ENCODE results near the gene CDC42EP5. TPM values are rescaled to one million over a fixed set of nuclear protein-coding genes. Genes with fewer than 3 reads are reported as not detected.

The CDC42EP5 gene
- total and polyA plus RNA-seq, 7 donors: 1.1 to 7.4 (median 5.0) TPM

DNA sequence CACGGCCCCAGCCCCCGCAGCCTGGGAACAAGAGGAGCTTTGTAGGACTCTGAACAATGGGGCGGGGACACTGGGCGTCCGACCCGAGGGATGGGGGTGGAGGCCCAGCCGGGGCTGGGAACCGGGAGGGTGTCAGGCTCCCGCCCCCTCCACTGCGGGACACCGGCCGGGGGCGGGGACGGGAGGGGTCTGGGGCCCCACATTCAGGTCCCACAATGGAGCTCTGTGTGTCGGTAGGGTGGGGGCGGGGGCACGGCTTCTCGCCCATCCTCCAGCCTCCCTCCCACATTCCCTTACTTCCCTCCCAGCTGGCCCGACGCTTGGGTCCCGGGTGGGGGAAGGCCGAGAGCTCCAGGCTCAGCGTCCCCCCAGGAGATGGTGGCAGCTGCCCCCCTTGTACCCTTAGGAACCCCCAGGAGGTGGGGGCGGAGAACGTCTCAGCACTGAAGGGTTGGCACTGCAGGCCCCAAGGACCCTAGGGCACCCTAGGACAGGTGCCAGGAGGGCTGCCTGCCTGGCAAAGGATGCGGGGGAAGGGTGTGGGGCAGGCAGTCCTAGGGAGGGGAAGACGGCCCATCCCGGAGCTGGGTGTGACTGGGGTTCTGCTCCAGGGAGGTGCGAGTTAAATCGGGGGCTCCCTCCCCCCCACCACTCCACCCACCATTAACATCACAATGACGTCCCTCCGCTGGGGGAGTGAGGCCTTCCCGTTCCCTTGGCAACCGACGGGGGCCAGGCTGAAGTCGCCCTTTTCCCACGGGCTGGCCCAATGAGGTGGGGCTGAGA, 52.5 kb downstream of the CDC42EP5 start:
- no peak for DNase-seq
- no peaks in the 10 kb centered on the region for H3K36me3 ChIP-seq (ENCODE audit: insufficient read depth in 1 of 2, low read depth in 1 of 2)
- 1 to 6% (median 6%) methylated on average over 22 to 37 of the region's 37 CpGs for WGBS, 3 donors
- H3K27ac ChIP-seq: no peak overlapping the region
- no peaks in the 10 kb centered on the region for H3K9me3 ChIP-seq
- H3K27me3 ChIP-seq (ENCODE audit: insufficient read depth in 3 of 3, low read length in 2 of 3): peaks cover 0 to 78% (median 21%) of the 10 kb centered on the region in 3 donors
- peak in 1 of 4 donors; percentile 21 for ATAC-seq
- no peaks in the 10 kb centered on the region for H3K4me1 ChIP-seq
- TF ChIP-seq CTCF (IDR thresholded peaks at IDR 0.05): no peak
- intact Hi-C loops (cut with DNase I): no loop called here
- H3K4me3 ChIP-seq: no peak overlapping the region

DNA sequence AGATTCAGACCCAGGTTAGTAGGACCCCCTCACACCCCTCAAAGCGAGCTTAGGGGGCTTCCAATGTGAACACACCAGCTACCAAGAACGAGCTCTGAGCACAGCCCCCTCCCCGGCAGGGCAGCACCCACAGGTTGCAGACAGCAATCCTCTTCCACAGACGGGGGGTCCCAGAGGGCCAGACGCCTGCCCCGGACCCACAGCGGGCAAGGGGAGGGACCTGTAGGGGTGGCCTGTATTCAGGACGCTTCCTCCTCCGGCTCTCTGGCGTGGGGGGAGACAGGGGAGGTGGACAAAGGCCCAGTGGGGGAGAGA, 53.1 kb downstream of the CDC42EP5 start:
- ATAC-seq (no peak), DNase-seq (no peak)
- no peak for TF ChIP-seq CTCF (IDR thresholded peaks at IDR 0.05)
- WGBS, 3 donors: 18 to 19% (median 19%) methylated on average over 9 to 10 of the region's 10 CpGs
- H3K9me3 ChIP-seq: no peaks in the 10 kb centered on the region
- H3K27me3 ChIP-seq (ENCODE audit: insufficient read depth in 3 of 3, low read length in 2 of 3): peaks cover 0 to 82% (median 22%) of the 10 kb centered on the region in 3 donors
- no peaks in the 10 kb centered on the region for H3K36me3 ChIP-seq (ENCODE audit: insufficient read depth in 1 of 2, low read depth in 1 of 2)
- no peak overlapping the region for H3K4me3 ChIP-seq
- intact Hi-C loops (cut with DNase I): no loop called here
- H3K4me1 ChIP-seq: no peaks in the 10 kb centered on the region
- H3K27ac ChIP-seq: no peak overlapping the region

DNA sequence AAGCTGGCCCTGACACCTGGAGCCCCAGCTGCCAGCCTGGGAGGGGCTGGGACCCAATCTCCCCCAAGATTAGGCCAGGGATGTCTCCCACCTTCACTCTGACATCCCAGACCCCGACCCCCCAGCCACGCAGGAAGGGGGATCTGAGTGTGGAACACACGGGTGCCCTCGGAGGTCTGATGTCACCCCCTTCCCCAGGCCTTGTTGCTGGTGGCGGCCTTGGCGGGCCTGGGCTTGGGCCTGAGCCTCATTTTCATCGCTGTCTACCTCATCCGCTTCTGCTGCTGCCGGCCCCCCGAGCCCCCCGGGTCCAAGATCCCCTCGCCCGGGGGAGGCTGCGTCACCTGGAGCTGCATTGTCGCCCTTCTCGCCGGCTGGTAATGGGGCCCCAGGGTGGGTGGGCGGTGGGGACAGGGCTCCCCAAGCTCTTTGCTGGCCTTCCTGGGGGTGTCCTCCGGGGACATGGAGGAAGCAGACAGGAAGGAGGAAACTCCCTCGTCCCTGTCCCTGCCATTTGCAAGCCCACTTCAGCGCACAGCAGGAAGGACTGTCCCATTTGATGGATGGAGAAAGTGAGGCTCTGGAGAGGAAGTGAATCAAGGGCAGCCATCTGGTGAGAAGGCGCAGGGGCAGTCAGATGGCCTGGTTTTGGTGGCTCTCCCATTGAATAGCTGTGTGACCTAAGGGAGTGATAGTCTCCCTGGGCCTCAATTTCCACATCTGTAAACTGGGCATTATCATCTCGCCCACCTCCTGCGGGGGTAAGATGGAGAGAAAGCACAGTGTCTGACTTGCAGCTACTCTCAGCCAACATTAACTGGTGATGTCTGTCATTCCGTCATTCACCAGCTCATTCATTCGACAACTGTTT, 53.9 kb downstream of the CDC42EP5 start:
- 73 to 77% (median 75%) methylated on average over 23 to 26 of the region's 26 CpGs for WGBS, 3 donors
- Histone ChIP-seq H3K36me3 (ENCODE audit: insufficient read depth in 1 of 2, low read depth in 1 of 2) (no peaks in the 10 kb centered on the region), H3K9me3 (no peaks in the 10 kb centered on the region), H3K27me3 (ENCODE audit: insufficient read depth in 3 of 3, low read length in 2 of 3) (peaks cover 0 to 87% (median 26%) of the 10 kb centered on the region in 3 donors), H3K27ac (peak overlapping the region; percentile 9), H3K4me3 (no peak overlapping the region), H3K4me1 (no peaks in the 10 kb centered on the region)
- ATAC-seq: no peak
- no peak for TF ChIP-seq CTCF (IDR thresholded peaks at IDR 0.05)
- DNase-seq: no peak
- intact Hi-C loops (cut with DNase I): no loop called here

- peak overlapping the region; percentile 9 for H3K27ac ChIP-seq
- no peak for ATAC-seq
Measured at GRCh38 chr19:54418030-54418929, 54.8 kb downstream of the CDC42EP5 start.

More at GRCh38 chr19:54418030-54418929, 54.8 kb downstream of the CDC42EP5 start:
- Histone ChIP-seq H3K4me3 (no peak overlapping the region), H3K36me3 (ENCODE audit: insufficient read depth in 1 of 2, low read depth in 1 of 2) (no peaks in the 10 kb centered on the region), H3K4me1 (no peaks in the 10 kb centered on the region), H3K9me3 (no peaks in the 10 kb centered on the region), H3K27me3 (ENCODE audit: insufficient read depth in 3 of 3, low read length in 2 of 3) (peaks cover 0 to 83% (median 26%) of the 10 kb centered on the region in 3 donors)
- intact Hi-C loops (cut with DNase I): no loop called here
- TF ChIP-seq CTCF (IDR thresholded peaks at IDR 0.05): no peak
- 11 to 12% (median 12%) methylated on average over 24 to 25 of the region's 25 CpGs for WGBS, 3 donors
- DNase-seq: no peak
